DOHH2 (cell line): ENCODE results near the gene DUS2.

Source experiments
- H3F3A ChIP-seq: fragments of 200-600 bp; sonication (generic), shearing (Covaris generic); 2 replicates; pipeline ENCODE4 v1.6.0; 2016; ENCODE audit warnings: antibody characterized with exemption, mild to moderate bottlenecking; ENCODE audit not compliant: control insufficient read depth, insufficient read depth
- H3K27ac ChIP-seq: fragments of 200-600 bp; sonication (generic); 2 replicates; pipeline ENCODE4 v1.5.1; 2014; ENCODE audit warnings: low read depth, mild to moderate bottlenecking, low read length, moderate library complexity
- H3K27me3 ChIP-seq: fragments of 200-600 bp; sonication (generic); 2 replicates; pipeline ENCODE4 v1.6.1; 2014; ENCODE audit warnings: mild to moderate bottlenecking, low read length, mixed read lengths; ENCODE audit not compliant: control insufficient read depth
- H3K36me3 ChIP-seq: fragments of 200-600 bp; sonication (generic); 2 replicates; pipeline ENCODE4 v1.6.1; 2014; ENCODE audit warnings: mild to moderate bottlenecking, low read length, moderate library complexity, mixed read lengths; ENCODE audit not compliant: control insufficient read depth
- H3K4me1 ChIP-seq: fragments of 200-600 bp; sonication (generic); 2 replicates; pipeline ENCODE4 v1.6.1; 2014; ENCODE audit warnings: mild to moderate bottlenecking, low read length, mixed read lengths; ENCODE audit not compliant: control insufficient read depth
- H3K4me2 ChIP-seq: fragments of 200-600 bp; sonication (generic); 2 replicates; pipeline ENCODE4 v1.6.0; 2014; ENCODE audit warnings: mild to moderate bottlenecking, low read length, moderate library complexity
- H3K4me3 ChIP-seq: fragments of 200-600 bp; sonication (generic); 2 replicates; pipeline ENCODE4 v1.5.1; 2014; ENCODE audit warnings: mild to moderate bottlenecking, low read length, mixed read lengths
- H3K79me2 ChIP-seq: fragments of 200-600 bp; sonication (generic); 2 replicates; pipeline ENCODE4 v1.6.1; 2014; ENCODE audit warnings: mild to moderate bottlenecking, low read length, mixed read lengths; ENCODE audit not compliant: control insufficient read depth
- H3K9me2 ChIP-seq: fragments of 200-600 bp; sonication (generic); replicated peaks from 2 replicates; pipeline ENCODE4 v1.6.1; 2014; ENCODE audit warnings: mild to moderate bottlenecking, low read length, mixed read lengths; ENCODE audit not compliant: control insufficient read depth
- H3K9me3 ChIP-seq: fragments of 200-600 bp; sonication (generic); 2 replicates; pipeline ENCODE4 v1.6.1; 2014; ENCODE audit warnings: antibody characterized with exemption, low read length, mixed read lengths; ENCODE audit not compliant: control insufficient read depth, insufficient read depth
- H4K20me1 ChIP-seq: fragments of 200-600 bp; sonication (generic); 2 replicates; pipeline ENCODE4 v1.6.0; 2014; ENCODE audit warnings: low read depth, mild to moderate bottlenecking, antibody characterized with exemption, low read length, moderate library complexity; ENCODE audit not compliant: control insufficient read depth, insufficient read depth
- CTCF ChIP-seq: fragments of 200-600 bp; sonication (generic); IDR thresholded peaks from one replicate; pipeline ENCODE4 v1.5.1; 2014; ENCODE audit warnings: antibody characterized with exemption, mild to moderate bottlenecking, low read depth, low read length; ENCODE audit not compliant: poor library complexity, severe bottlenecking
- EZH2phosphoT487 ChIP-seq: fragments of 200-600 bp; sonication (generic); IDR thresholded peaks from 2 replicates; pipeline ENCODE4 v1.6.1; 2017; ENCODE audit warnings: borderline replicate concordance, mild to moderate bottlenecking, antibody characterized with exemption, low read length, moderate library complexity, mixed read lengths

The DUS2 gene

GRCh38 chr16:68074850-68075555 is 51.9 kb downstream of the DUS2 start:
- Histone ChIP-seq H4K20me1 (no peaks in the 10 kb centered on the region), H3K9me2 (no peaks in the 10 kb centered on the region), H3K36me3 (peaks cover 68% of the 10 kb centered on the region), H3K4me3 (peak overlapping the region; percentile 65), H3F3A (peaks cover 19% of the 10 kb centered on the region), H3K4me2 (peak overlapping the region; percentile 90), H3K27me3 (no peaks in the 10 kb centered on the region), H3K4me1 (peaks cover 86% of the 10 kb centered on the region), H3K79me2 (no peaks in the 10 kb centered on the region), H3K9me3 (no peaks in the 10 kb centered on the region), H3K27ac (peak overlapping the region; percentile 74)
- no peak; the same call in 1 of the 2 replicates for TF ChIP-seq EZH2phosphoT487
- TF ChIP-seq CTCF: no peak

- peaks cover 14% of the 10 kb centered on the region for H3F3A ChIP-seq
- no peak for TF ChIP-seq EZH2phosphoT487
- TF ChIP-seq CTCF: no peak
- H3K27me3 ChIP-seq: no peaks in the 10 kb centered on the region
- no peaks in the 10 kb centered on the region for H4K20me1 ChIP-seq
- no peak overlapping the region for H3K27ac ChIP-seq
- no peaks in the 10 kb centered on the region for H3K9me3 ChIP-seq
- peaks cover 83% of the 10 kb centered on the region for H3K4me1 ChIP-seq
- no peaks in the 10 kb centered on the region for H3K9me2 ChIP-seq
- peaks cover 70% of the 10 kb centered on the region for H3K36me3 ChIP-seq
- H3K79me2 ChIP-seq: no peaks in the 10 kb centered on the region
- no peak overlapping the region for H3K4me2 ChIP-seq
- no peak overlapping the region for H3K4me3 ChIP-seq
These were observed 52.9 kb downstream of the DUS2 start for GRCh38 chr16:68075980-68076379.

- peaks cover 8% of the 10 kb centered on the region for H3F3A ChIP-seq
- H3K79me2 ChIP-seq: no peaks in the 10 kb centered on the region
- peaks cover 66% of the 10 kb centered on the region for H3K36me3 ChIP-seq
- H3K4me1 ChIP-seq: peaks cover 77% of the 10 kb centered on the region
- no peaks in the 10 kb centered on the region for H3K9me3 ChIP-seq
- H3K27ac ChIP-seq: no peak overlapping the region
- H3K4me2 ChIP-seq: no peak overlapping the region
- H4K20me1 ChIP-seq: no peaks in the 10 kb centered on the region
- no peaks in the 10 kb centered on the region for H3K27me3 ChIP-seq
- H3K4me3 ChIP-seq: no peak overlapping the region
- TF ChIP-seq EZH2phosphoT487 (no peak), CTCF (no peak)
- no peaks in the 10 kb centered on the region for H3K9me2 ChIP-seq
These were observed 53.5 kb downstream of the DUS2 start for GRCh38 chr16:68076560-68076959.
